ENCODE results near the gene SMYD5. TPM values are rescaled to one million over a fixed set of nuclear protein-coding genes. Genes with fewer than 3 reads are reported as not detected.

SMYD5 gene
- total RNA-seq, 1 experiment from 2014 or later: 37.4 TPM

- peaks cover 3 to 22% of the 10 kb centered on the region in 2 experiments; a peak in 3 of 4 replicates for H3K4me1 ChIP-seq (ENCODE audit: control insufficient read depth in 1 of 2, insufficient read depth in 2 of 2, low read length in 2 of 2)
- H3K27ac ChIP-seq (ENCODE audit: low read depth, low read length): no peak overlapping the region
- no peaks in the 10 kb centered on the region for H3K36me3 ChIP-seq (ENCODE audit: control insufficient read depth in 1 of 2, insufficient read depth in 2 of 2, low read length in 2 of 2)
- intact Hi-C loops (cut with micrococcal nuclease): no loop called here
- no peaks in the 10 kb centered on the region for H3K9me2 ChIP-seq (ENCODE audit: insufficient read depth)
- H3K4me2 ChIP-seq (ENCODE audit: low read length): no peak overlapping the region
- ChIA-PET POLR2A (no interaction called here), RAD21 (ENCODE audit: low non-redundant PET in 1 of 2, low total read pairs in 2 of 2, uncharacterized antibody in 2 of 2, unreplicated experiment in 2 of 2) (no interaction called here), CTCF (interaction anchor here (1.5 kb wide), 1 partner anchor 33 kb away, joined by 5 read pairs; no protein-coding TSS in a partner anchor)
- peaks cover 8% of the 10 kb centered on the region for H3K79me2 ChIP-seq (ENCODE audit: insufficient read depth, low read length)
- no peaks in the 10 kb centered on the region for H3K9me3 ChIP-seq (ENCODE audit: control insufficient read depth in 1 of 2, insufficient read depth in 1 of 2, low read depth in 1 of 2, low read length in 2 of 2)
- BruUV-seq (replicated peaks): no TSS peak
- DNase-seq (ENCODE audit: low read depth, low spot score): no peak
- no peak overlapping the region for H2AFZ ChIP-seq (ENCODE audit: low read depth, low read length, poor library complexity, severe bottlenecking)
- no peak for ATAC-seq
- no peaks in the 10 kb centered on the region for H3K27me3 ChIP-seq (ENCODE audit: insufficient read depth, low read length)
- no peaks in the 10 kb centered on the region for H4K20me1 ChIP-seq (ENCODE audit: insufficient read depth)
- TF ChIP-seq POLR2AphosphoS5 (IDR thresholded peaks at IDR 0.05; ENCODE audit: low read depth, low read length): no peak
- no peak for TF ChIP-seq SRF (IDR thresholded peaks at IDR 0.05; ENCODE audit: low read depth)
- no peak for TF ChIP-seq EZH2 (IDR thresholded peaks at IDR 0.05)
- TF ChIP-seq ATF3 (IDR thresholded peaks at IDR 0.05): no peak
- no peak for TF ChIP-seq CTCF (IDR thresholded peaks at IDR 0.05 in 2 of 3, conservative IDR thresholded peaks at IDR 0.05 in 1 of 3; ENCODE audit: borderline replicate concordance in 1 of 3, insufficient read depth in 1 of 3, low read depth in 2 of 3, low read length in 2 of 3)
- TF ChIP-seq ZBTB33 (IDR thresholded peaks at IDR 0.05; ENCODE audit: extremely low read depth, insufficient replicate concordance, low read length): no peak
- no peak for TF ChIP-seq FOSL1 (IDR thresholded peaks at IDR 0.05; ENCODE audit: low read depth)
- TF ChIP-seq SIN3A (IDR thresholded peaks at IDR 0.05; ENCODE audit: low read depth): no peak
- no peak for TF ChIP-seq EGR1 (IDR thresholded peaks at IDR 0.05; ENCODE audit: low read depth)
- no peak for TF ChIP-seq ELF1 (IDR thresholded peaks at IDR 0.05; ENCODE audit: borderline replicate concordance, low read depth)
- no peak for TF ChIP-seq CBX3 (IDR thresholded peaks at IDR 0.05; ENCODE audit: low read depth)
- TF ChIP-seq POLR2A (IDR thresholded peaks at IDR 0.05; ENCODE audit: borderline replicate concordance, extremely low read depth, insufficient read depth, insufficient read length): no peak
- H3K4me3 ChIP-seq (replicated peaks in 1 of 2; ENCODE audit: low read depth in 1 of 2, low read length in 2 of 2): no peak overlapping the region
- H3K9ac ChIP-seq (ENCODE audit: low read length): no peak overlapping the region
These were observed 4.0 kb upstream of the SMYD5 start for GRCh38 chr2:73210019-73210418.
